Stimulated activated naive CD8-positive, alpha-beta T cell treated with anti-CD3 and anti-CD28 coated beads, Interleukin-15, Interleukin-2, amounts not matched to agents 100 ng/mL and 50 ng/mL, for 24 hours (primary cell): ENCODE results near the gene UBE2E1.
"Not testable (repeated sequence)": the region's sequence is repeated elsewhere in the genome, so short reads cannot be mapped to it uniquely, and the experiment has no call there.

Experiments used
- H3K27ac Mint-ChIP-seq: one replicate; pipeline ENCODE4 v1.8.0; 2021; ENCODE audit warnings: mild to moderate bottlenecking, mixed read lengths
- H3K27me3 Mint-ChIP-seq: one replicate; pipeline ENCODE4 v1.8.0; 2021; ENCODE audit warnings: mixed read lengths
- H3K36me3 Mint-ChIP-seq: one replicate; pipeline ENCODE4 v1.8.0; 2021; ENCODE audit warnings: low read depth, mixed read lengths
- H3K4me1 Mint-ChIP-seq: one replicate; pipeline ENCODE4 v1.8.0; 2021; ENCODE audit warnings: low read depth, mixed read lengths
- H3K4me3 Mint-ChIP-seq: one replicate; pipeline ENCODE4 v1.8.0; 2021; ENCODE audit warnings: mild to moderate bottlenecking, mixed read lengths
- H3K9me3 Mint-ChIP-seq: one replicate; pipeline ENCODE4 v1.8.0; 2021; ENCODE audit warnings: mixed read lengths

The UBE2E1 gene

DNA sequence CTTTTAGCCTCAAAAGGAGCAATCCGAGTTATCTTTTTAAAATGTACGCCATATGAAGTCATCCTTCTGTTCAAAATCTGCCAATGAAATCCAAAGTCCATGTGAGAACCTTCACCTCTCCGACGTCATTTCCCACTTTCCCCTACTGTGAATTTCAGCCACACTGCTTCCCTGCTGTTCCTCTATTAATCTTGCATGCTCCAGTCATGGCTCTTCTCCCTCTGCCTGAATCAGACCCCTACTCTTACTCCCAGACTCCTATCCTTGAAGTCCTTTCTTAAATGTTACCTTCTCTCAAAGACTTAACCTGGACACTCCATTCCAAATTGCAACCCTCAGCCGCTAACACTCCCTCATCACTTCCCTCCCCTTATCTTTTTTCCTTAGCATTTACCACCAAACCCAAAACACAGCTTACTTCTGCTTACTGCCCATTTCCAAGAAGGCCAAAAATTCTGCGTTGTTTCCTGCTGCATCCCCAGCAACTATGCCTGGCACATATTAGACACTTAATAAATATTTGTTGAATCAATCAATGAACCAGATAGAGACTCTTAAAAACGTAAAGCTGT is 109.9 kb downstream of the UBE2E1 start:
- Mint-ChIP-seq H3K4me3 (peak overlapping the region; percentile 98), H3K4me1 (peaks cover 57% of the 10 kb centered on the region), H3K36me3 (peaks cover 43% of the 10 kb centered on the region), H3K27ac (peak overlapping the region; percentile 99), H3K27me3 (peaks cover 4% of the 10 kb centered on the region), H3K9me3 (no peaks in the 10 kb centered on the region)

DNA sequence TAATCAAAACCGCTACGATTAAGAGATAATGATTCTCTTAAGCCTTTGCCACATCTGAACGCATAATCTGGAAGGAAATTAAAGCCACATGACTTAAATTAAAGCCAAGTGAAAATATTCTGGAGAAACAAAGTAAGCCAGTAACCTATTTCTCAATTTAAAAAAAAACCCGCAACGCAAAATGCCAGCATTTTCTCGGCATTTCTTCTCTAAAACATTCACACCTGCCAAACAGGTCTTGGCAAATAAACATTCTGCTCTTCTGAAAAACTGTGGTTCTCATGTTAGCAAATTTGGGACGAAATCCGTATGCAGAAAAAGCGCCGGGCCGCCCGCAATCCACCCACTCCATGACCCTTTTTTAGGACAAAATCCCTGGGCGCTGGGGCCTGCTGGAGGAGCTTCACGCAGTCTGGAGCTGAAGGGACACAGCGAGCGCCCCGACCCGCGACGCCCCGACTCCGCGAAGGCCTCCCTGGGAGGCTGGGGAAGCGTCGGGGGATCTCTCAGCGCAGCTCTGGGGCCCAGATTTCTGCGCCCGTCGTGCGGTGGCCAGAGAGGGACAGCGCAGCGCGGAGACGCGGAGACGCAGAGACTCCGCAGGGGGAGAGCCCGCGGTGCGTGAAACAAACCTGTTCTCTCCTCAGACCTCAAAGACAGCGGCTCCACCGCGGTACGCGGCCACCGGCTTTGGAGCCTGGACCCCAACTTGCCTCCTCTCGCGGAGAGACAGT is 110.6 kb downstream of the UBE2E1 start:
- H3K27me3 Mint-ChIP-seq = peaks cover 4% of the 10 kb centered on the region
- peaks cover 58% of the 10 kb centered on the region for H3K4me1 Mint-ChIP-seq
- peaks cover 48% of the 10 kb centered on the region for H3K36me3 Mint-ChIP-seq
- H3K9me3 Mint-ChIP-seq = no peaks in the 10 kb centered on the region
- peak overlapping the region; percentile 98 for H3K4me3 Mint-ChIP-seq
- H3K27ac Mint-ChIP-seq = peak overlapping the region; percentile 99

DNA sequence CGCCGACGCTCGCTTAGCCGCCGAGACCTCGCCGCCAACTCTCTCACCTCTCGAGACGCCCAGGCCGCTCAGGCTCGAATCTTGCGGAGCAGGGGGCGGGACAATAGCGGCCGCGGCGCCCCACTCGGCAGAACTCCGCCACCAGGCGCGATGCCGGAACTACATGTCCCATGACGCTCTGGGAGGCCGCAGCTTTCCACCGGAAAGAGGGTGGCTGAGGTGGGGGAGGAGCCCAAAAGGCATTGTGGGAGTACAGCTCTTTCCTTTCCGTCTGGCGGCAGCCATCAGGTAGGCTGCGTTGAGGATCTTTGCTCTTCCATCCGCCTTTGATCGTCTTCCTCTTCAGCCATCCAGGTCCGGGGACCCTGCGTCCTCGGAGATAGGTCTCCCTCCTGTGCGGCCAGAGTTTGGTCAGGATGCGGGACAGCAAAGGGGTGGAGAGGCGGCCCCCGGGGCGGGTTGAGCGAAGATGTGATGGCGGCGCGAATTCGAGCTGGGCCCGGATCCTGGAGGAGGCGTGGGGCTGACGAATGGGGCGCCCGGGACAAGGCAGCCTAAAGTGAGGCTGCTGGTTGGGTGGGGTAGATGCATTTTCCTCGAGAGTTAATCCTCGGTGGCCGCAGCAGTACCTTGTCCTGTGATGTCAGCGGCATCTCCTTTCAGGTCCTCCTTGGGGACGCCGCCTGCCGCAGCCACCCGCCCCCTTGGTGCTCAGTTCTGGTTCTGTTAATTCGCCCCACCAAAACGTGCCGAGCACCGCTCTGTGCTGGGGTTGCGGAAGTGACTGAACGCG is 111.3 kb downstream of the UBE2E1 start, which contains the start of the genes NKIRAS1 and RPL15:
Gene NKIRAS1 (minus strand): TSS at position 105 of the 793 bp plus-strand sequence. CDS start 6,086 bp downstream, outside the sequence.
Gene RPL15 (plus strand): TSS at position 247 of the 793 bp plus-strand sequence. CDS start 728 bp downstream, outside the sequence.
- Mint-ChIP-seq H3K9me3 (no peaks in the 10 kb centered on the region), H3K27me3 (peaks cover 4% of the 10 kb centered on the region), H3K27ac (peak within 1 kb of the TSS; percentile 99), H3K4me1 (peaks cover 58% of the 10 kb centered on the region), H3K4me3 (peak within 1 kb of the TSS; percentile 98), H3K36me3 (peaks cover 51% of the 10 kb centered on the region)

DNA sequence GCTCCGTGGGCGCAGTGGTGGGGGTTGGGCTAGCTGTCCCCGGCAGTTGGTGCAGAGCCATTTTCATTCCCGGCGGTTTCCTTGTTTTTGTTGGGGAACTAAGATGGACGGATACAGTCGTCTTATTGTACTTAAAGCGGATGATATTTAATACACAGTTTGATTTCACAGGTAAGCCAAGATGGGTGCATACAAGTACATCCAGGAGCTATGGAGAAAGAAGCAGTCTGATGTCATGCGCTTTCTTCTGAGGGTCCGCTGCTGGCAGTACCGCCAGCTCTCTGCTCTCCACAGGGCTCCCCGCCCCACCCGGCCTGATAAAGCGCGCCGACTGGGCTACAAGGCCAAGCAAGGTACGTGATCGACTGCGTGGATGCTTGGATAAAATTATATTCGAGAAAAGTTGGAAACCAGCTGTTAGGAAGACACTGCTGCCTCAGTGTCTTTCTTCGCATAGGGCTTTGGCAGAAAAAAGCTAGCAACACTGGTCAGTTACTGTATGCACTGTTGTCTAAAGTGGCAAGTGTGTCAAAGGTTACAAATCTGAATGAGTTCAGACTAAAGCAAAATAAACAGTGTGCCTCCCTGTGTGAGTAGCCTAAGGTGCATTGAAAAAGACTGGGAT is 112.0 kb downstream of the UBE2E1 start:
- H3K27me3 Mint-ChIP-seq, H3K9me3 Mint-ChIP-seq: not testable (repeated sequence)
- peak overlapping the region; percentile 99 for H3K27ac Mint-ChIP-seq
- peaks cover 58% of the 10 kb centered on the region for H3K4me1 Mint-ChIP-seq
- peaks cover 47% of the 10 kb centered on the region for H3K36me3 Mint-ChIP-seq
- H3K4me3 Mint-ChIP-seq = peak overlapping the region; percentile 98

GRCh38 chr3:23918331-23918730 is 112.6 kb downstream of the UBE2E1 start:
- H3K4me3 Mint-ChIP-seq = peak overlapping the region; percentile 98
- peaks cover 47% of the 10 kb centered on the region for H3K36me3 Mint-ChIP-seq
- H3K9me3 Mint-ChIP-seq, H3K27me3 Mint-ChIP-seq: not testable (repeated sequence)
- peaks cover 58% of the 10 kb centered on the region for H3K4me1 Mint-ChIP-seq
- peak overlapping the region; percentile 99 for H3K27ac Mint-ChIP-seq

- H3K4me1 Mint-ChIP-seq = peaks cover 48% of the 10 kb centered on the region
- no peaks in the 10 kb centered on the region for H3K9me3 Mint-ChIP-seq
- peaks cover 4% of the 10 kb centered on the region for H3K27me3 Mint-ChIP-seq
- H3K27ac Mint-ChIP-seq = peak overlapping the region; percentile 16
- H3K36me3 Mint-ChIP-seq = peaks cover 47% of the 10 kb centered on the region
- H3K4me3 Mint-ChIP-seq = peak overlapping the region; percentile 98
These were observed 113.9 kb downstream of the UBE2E1 start for GRCh38 chr3:23919628-23920027.

DNA sequence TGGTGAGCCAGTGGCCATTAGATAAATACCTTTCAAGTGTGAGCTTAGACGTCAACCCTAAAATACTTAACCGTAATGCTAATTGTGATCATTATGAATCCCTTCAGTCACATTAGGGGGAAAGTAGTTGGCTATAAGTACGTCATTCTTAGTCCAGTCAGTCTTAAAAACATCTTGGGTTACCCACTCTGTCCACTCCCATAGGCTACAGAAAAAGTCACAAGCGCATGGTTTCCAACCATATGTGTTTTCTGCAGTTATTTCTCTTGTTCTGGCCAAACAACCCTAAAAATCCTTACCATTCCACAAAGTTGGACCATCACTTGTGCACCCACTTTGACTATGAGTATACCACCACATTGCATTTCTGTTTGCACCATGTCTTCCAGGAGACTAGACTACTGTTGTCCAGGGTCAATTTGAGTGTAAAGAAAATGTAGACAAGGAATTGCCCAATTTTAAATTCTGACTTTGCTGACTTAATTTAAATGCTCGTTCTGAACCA is 114.4 kb downstream of the UBE2E1 start:
- H3K4me3 Mint-ChIP-seq = peak overlapping the region; percentile 98
- H3K9me3 Mint-ChIP-seq = no peaks in the 10 kb centered on the region
- peaks cover 42% of the 10 kb centered on the region for H3K4me1 Mint-ChIP-seq
- H3K27ac Mint-ChIP-seq = peak overlapping the region; percentile 16
- peaks cover 47% of the 10 kb centered on the region for H3K36me3 Mint-ChIP-seq
- peaks cover 4% of the 10 kb centered on the region for H3K27me3 Mint-ChIP-seq

- peak overlapping the region; percentile 21 for H3K27ac Mint-ChIP-seq
- peaks cover 43% of the 10 kb centered on the region for H3K36me3 Mint-ChIP-seq
- H3K27me3 Mint-ChIP-seq = no peaks in the 10 kb centered on the region
- no peaks in the 10 kb centered on the region for H3K9me3 Mint-ChIP-seq
- peaks cover 34% of the 10 kb centered on the region for H3K4me1 Mint-ChIP-seq
- H3K4me3 Mint-ChIP-seq = no peak overlapping the region
These were observed 115.3 kb downstream of the UBE2E1 start for GRCh38 chr3:23921052-23921511.

DNA sequence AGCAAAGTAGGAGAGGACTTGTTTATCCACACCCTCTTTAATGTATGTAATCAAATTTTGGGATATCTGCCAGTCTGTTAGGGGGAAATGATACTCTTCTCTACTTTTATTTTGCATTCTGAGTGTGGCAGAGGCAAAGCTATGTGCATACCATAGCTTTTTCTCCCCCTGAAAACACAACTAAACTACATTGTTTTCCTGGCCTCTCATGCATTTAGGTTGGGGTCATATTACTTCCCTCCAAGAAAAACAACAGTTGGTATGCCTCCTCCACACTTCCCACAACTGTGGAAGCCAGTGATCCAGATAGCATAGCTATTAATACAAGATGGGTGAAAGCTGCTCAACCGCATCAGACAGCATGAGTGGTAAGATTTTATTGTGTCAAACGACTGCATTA is 118.0 kb downstream of the UBE2E1 start:
- Mint-ChIP-seq H3K27ac (no peak overlapping the region), H3K36me3 (peaks cover 26% of the 10 kb centered on the region), H3K4me1 (peaks cover 22% of the 10 kb centered on the region), H3K4me3 (no peak overlapping the region), H3K27me3 (no peaks in the 10 kb centered on the region), H3K9me3 (no peaks in the 10 kb centered on the region)

DNA sequence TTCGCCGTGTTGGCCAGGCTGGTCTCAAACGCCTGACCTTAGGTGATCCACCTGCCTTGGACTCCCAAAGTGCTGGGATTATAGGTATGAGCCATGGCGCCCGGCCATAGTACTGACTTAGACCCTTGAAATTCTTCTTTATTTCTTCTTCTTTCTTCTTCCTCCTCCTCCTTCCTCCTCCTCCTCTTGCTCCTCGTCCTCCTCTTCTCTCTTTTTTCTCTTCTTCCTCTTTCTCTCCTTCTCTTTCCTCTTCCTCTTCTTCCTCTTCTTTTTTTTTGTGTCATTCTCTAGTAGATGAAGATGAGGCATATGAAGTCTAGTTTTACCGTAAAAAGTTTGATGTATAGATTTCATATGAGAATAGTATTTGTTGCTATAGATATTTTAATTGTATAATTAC is 120.5 kb downstream of the UBE2E1 start:
- Mint-ChIP-seq H3K36me3 (peaks cover 3% of the 10 kb centered on the region), H3K4me1 (peaks cover 3% of the 10 kb centered on the region), H3K27ac (no peak overlapping the region), H3K9me3 (no peaks in the 10 kb centered on the region), H3K4me3 (no peak overlapping the region), H3K27me3 (no peaks in the 10 kb centered on the region)

DNA sequence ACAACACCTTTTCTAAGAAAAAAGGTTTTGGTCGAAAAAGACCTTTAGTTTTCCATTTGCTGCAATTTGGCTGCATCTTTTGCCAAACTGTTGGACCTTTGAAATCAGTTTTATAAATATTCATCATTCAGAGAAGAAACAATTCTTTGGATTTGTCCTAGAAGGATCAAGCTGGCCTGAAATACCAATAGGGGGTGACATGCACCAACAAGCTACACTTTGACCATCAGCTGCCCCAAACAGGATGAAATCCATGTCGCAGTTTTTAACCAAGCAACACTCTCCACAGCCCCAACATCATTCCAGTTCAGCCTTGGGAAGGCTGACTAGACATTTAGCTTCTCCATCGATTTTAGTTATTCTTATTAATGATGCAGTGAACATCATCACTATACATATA is 121.0 kb downstream of the UBE2E1 start:
- Mint-ChIP-seq H3K9me3 (no peaks in the 10 kb centered on the region), H3K27me3 (no peaks in the 10 kb centered on the region)

GRCh38 chr3:23928524-23928923 is 122.8 kb downstream of the UBE2E1 start:
- Mint-ChIP-seq H3K27ac (no peak overlapping the region), H3K4me3 (no peak overlapping the region)

More for the DNA sequence above, 121.0 kb downstream of the UBE2E1 start:
- H3K36me3 Mint-ChIP-seq = no peaks in the 10 kb centered on the region
- no peak overlapping the region for H3K27ac Mint-ChIP-seq
- H3K4me1 Mint-ChIP-seq = peaks cover 6% of the 10 kb centered on the region
- H3K4me3 Mint-ChIP-seq = no peak overlapping the region

DNA sequence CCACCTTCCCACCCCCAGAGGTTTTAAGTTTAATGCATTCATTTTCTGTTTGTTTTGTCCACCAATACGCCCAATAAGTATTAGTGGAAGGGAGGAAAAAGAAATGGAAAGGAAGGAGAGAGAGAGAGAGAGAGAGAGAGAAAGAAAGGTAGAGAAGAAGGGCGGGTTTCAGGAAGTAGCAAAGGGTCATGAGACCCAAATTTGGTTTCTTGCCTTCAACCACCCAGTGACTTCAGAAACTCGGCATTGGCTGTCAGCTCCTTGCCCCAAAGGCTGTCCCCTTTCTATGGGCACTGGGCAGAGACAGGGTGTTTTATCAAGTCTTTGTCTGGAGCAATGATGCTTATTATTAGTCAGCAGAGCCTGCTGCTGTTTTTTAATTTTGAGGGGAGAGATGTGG is 125.8 kb downstream of the UBE2E1 start:
- Mint-ChIP-seq H3K27me3 (no peaks in the 10 kb centered on the region), H3K9me3 (no peaks in the 10 kb centered on the region), H3K4me3 (no peak overlapping the region), H3K27ac (no peak overlapping the region), H3K36me3 (no peaks in the 10 kb centered on the region), H3K4me1 (peaks cover 9% of the 10 kb centered on the region)

More at GRCh38 chr3:23928524-23928923, 122.8 kb downstream of the UBE2E1 start:
- no peaks in the 10 kb centered on the region for H3K27me3 Mint-ChIP-seq
- peaks cover 9% of the 10 kb centered on the region for H3K4me1 Mint-ChIP-seq
- no peaks in the 10 kb centered on the region for H3K36me3 Mint-ChIP-seq
- no peaks in the 10 kb centered on the region for H3K9me3 Mint-ChIP-seq

- no peaks in the 10 kb centered on the region for H3K9me3 Mint-ChIP-seq
- H3K4me3 Mint-ChIP-seq = no peak overlapping the region
- no peak overlapping the region for H3K27ac Mint-ChIP-seq
- H3K4me1 Mint-ChIP-seq = peaks cover 9% of the 10 kb centered on the region
- H3K36me3 Mint-ChIP-seq = no peaks in the 10 kb centered on the region
- no peaks in the 10 kb centered on the region for H3K27me3 Mint-ChIP-seq
These were observed 126.8 kb downstream of the UBE2E1 start for GRCh38 chr3:23932571-23932970.
